Ramos (cell line): ENCODE measurements around the gene MADCAM1.

Experiments
- in situ Hi-C: fragments of 300-500 bp; cut with MboI; formaldehyde crosslinking; loops from one replicate; pipeline ENCODE4 v1.14.3; 2022; ENCODE audit warnings: low sequenced_read_pairs; ENCODE audit not compliant: unreplicated experiment

MADCAM1 gene

DNA sequence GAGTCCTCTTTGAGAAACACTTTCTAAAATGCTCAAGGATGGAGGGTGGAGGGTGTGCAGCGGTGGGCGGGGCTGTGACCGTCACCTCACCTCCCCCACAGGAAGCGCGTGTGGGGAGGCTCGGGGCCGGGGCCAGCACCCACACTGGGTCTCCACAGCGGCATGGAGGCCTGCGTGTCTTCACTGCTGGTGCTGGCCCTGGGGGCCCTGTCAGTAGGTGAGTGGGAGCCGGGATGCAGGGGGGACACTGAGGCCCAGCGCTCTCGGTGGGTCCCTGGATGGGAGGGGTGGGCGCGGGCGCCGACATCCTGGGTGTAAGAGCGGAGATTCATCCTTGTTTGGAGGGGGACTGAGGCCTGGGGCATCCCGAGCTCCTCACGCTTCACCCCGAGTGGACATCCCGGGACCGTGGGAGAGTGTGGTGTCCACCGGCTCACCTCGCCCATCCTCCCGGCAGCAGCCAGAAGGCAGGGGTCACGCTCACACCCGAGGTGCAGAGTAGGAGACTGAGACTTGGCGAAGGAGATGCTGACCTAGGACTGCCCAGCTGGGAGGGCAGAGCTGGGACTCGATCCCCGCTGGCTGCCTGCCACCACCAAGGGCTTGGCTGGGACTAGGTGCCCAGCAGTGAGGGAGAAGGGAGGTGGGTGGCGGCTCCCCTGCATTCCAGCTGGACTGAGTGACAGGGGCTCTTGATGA lies 47.8 kb downstream of the MADCAM1 start, which contains the start of gene GZMM:
GZMM (plus strand) TSS at position 144 of the 699 bp plus-strand sequence; CDS start at position 163, 19 bp downstream.
- in situ Hi-C loops = no loop called here

DNA sequence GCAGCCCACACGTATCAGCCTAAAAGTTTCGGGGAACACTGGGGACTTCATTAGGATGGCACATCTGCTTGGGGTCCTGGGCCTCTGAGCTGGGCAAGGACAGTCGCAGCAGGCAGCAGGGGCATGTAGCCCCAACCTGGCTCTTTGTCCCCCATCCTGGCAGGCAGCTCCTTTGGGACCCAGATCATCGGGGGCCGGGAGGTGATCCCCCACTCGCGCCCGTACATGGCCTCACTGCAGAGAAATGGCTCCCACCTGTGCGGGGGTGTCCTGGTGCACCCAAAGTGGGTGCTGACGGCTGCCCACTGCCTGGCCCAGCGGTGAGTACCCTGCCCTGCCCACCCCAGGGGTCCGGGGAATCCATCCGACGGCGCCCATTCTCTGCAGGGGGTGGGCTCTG lies 50.8 kb downstream of the MADCAM1 start:
- in situ Hi-C loops = no loop called here

DNA sequence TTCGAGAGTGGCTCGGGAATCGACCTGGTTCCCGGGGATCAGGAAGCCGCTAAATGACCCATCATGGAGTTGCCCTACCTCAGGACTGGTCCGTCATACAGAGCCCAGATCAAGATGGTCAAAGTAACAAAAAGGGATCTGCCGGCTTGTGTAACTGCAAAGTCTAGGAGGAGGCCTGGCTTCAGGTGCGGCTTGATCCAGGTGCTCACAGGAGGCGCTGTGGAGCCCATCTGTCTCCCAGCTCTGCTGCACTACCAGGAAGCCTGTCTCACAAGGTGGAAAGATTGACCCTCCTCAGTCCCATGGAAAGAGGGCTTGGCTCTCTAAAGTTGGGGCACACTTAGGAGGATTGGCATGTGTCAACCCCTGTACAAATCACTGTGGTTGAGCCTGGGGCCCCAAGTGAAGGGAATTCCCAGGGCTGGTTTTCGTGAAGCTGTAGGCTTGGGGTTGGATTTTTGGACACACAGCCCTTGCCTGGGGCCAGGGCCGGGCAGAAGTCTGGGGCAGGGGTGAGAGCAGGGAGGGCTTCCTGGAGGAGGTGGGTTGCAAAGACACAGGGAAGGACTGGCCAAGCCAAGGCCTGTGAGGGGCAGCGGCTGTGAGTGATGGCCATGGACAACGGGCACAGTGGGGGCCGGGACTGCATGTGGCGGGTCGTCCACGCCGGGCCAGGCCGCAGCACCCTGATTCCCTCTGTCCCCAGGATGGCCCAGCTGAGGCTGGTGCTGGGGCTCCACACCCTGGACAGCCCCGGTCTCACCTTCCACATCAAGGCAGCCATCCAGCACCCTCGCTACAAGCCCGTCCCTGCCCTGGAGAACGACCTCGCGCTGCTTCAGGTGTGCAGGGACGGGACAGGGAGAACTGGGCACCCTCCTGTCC lies 51.8 kb downstream of the MADCAM1 start:
- in situ Hi-C loops = no loop called here

DNA sequence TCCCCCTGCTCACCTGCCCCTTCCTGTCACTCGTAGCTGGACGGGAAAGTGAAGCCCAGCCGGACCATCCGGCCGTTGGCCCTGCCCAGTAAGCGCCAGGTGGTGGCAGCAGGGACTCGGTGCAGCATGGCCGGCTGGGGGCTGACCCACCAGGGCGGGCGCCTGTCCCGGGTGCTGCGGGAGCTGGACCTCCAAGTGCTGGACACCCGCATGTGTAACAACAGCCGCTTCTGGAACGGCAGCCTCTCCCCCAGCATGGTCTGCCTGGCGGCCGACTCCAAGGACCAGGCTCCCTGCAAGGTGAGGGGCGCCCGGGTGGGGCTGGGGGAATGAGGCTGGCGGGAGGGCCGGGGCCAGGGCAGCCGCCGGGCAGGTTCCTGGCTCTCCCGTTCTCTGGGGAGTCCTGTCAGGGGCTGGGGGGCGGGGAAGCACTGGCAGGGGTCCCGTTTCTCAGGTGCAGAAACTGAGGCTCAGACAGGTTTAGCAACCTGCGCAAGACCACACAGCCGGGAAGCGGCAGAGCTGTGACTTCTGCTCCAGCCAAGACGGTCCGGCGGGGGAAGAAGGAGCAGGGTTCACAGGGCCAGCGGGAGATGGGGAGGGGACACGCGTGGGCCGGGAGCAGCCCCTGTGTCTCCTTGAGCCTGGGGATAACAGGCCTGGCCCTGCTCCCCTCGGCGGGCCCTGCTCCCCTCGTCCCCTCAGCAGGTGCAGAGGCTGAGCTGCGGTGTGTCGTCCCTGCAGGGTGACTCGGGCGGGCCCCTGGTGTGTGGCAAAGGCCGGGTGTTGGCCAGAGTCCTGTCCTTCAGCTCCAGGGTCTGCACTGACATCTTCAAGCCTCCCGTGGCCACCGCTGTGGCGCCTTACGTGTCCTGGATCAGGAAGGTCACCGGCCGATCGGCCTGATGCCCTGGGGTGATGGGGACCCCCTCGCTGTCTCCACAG lies 52.9 kb downstream of the MADCAM1 start:
- in situ Hi-C loops = no loop called here

DNA sequence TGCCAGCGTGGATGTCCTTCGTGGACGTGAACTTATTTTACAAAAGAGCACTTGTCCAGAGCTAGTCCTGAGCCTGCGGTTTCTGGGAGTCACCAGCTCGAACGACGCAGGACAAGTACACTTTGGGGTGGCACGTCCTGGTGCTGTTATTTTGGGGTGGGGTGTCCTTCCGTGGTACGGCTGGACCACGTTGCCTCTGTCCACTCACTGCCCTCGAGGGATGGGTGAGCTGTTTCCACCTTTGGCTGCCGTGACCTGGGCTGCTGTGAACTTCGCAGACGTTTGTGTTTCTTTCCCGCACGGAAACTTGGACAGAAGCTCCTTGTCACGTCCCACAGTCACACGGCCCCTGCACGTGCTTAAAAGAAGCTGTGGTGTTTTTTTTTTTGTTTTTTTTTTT lies 58.5 kb downstream of the MADCAM1 start:
- in situ Hi-C loops = no loop called here
